ENCODE measurements around the gene PLOD3.
"Not testable (repeated sequence)": the region's sequence is repeated elsewhere in the genome, so short reads cannot be mapped to it uniquely, and the experiment has no call there.

Gene PLOD3

GRCh38 chr7:101210143-101210542 is 7.2 kb downstream of the PLOD3 start:
- no peak for DNase-seq (ENCODE audit: low read depth in 3 of 3)

DNA sequence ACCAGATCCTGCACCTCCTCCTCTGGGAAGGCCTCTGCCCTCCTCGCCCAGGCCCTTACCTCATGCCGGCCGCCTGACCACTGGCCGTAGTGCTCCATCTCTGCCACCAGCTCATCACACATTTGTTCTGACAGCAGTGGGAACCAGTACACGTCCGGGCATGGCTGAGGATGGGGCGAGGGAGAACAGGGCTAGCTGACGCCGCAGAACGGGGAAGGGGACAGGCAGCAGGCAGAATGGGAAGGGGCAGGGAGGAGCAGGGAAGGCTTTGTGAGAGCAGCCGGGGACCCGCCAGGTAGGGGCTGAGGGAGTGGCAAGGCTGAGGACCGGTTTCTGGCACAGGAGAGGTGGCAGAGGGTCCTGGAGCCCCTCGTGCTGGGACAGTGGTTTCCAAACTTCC is 8.6 kb downstream of the PLOD3 start:
- no peak for DNase-seq (ENCODE audit: low read depth in 3 of 3)

DNA sequence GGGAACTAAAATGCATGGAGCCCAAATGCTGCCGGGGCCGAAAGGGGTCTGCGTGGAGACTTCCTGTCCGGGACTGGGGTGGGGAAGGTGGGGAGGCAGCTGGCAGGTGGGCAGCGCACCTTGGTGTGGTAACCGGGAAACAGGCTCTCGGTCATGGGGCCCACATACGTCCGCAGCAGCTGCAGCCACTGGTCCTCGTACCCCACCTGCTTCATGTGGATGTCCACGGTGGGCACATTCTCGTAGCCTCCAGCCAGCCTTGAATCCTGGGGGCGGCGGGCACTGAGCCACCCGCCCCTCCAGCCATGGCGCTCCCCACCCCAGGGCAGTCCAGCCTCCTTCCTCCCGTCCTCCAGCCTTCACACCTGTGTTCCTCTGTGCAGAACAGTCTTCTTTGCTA is 9.9 kb downstream of the PLOD3 start:
- no peak for DNase-seq (ENCODE audit: low read depth in 3 of 3)

- DNase-seq (ENCODE audit: low read depth in 3 of 3): no peak
These were observed 10.7 kb downstream of the PLOD3 start for GRCh38 chr7:101206665-101207042.

DNA sequence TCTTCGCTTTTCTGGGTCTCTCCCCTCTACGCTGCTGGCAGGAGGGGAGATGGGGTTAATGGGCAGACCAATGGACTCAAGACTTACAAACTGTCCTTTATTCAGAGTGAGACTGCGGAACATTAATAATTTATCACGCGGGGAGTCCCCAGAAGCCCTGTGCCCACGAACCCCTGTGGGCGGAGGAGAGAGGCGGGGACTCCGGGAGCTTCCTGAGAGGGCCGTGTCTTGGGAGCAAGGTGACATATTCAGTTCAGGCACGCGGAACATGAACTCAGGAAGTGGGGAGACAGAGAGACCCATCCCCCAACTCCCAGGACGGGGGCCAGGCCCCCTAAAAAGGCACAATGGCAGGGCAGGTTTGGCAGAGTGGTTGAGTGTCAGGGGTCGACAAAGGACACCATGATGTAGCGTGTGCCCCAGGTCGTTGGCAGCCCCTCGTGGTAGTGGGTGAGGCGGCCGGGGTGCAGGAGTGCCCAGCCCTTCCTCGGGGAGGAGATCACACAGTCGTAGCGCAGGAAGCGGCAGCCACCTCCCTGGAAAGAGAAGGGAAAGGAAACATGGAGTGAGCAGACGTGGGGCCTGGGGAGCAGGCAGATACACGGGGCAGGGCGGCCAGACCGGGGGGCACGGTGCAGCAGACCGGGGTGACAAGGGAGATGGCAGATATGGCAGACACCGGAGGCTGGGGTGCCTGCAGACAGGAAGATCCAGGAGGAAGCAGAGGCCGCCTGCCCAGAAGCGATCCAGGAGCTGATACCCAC is 11.3 kb downstream of the PLOD3 start:
- DNase-seq (ENCODE audit: low read depth in 3 of 3): no peak

DNA sequence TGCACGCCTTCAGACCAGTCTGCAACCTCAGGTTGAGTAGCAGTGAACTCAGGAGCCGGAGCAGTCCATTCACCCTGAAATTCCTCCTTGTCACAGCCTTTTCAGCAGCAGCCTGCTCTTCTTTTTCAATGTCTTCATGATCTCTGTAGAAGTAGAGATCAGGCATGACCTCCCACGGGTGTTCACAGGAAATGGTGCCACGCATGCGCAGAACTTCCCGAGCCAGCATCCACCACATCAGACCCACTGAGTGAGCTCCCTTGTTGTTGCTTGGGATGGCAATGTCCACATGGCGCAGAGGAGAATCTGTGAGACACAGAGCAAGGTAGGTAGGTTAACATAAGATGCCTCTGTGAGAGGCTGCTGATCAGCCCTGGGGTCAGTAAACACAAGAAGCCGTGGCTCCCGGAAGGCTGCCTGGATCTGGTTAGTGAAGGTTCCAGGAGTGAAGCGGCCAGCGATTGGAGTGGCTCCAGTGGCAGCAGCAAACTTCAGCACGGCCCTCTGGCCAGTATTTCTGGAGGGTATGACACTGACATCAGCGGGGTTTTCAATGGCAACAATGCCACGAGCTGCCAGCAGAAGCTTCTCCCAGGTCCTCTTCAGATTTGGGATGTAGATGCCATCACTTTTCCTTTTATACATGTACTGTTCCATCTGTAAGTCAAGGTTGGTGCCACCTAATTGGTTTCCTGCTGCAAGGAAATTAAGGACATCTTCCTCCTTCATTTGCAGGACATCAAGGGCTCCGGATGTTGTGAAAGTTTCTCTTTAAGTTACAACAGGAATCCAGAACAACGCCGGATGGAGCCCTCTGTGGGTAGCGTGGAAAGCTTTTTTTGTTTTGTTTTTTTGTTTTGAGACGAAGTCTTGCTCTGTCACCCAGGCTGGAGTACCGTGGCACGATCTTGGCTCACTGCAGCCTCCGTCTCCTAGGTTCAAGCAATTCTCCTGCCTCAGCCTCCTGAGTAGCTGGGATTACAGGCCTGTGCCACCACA is 13.3 kb downstream of the PLOD3 start:
- DNase-seq (ENCODE audit: low read depth in 3 of 3): not testable (repeated sequence)

DNA sequence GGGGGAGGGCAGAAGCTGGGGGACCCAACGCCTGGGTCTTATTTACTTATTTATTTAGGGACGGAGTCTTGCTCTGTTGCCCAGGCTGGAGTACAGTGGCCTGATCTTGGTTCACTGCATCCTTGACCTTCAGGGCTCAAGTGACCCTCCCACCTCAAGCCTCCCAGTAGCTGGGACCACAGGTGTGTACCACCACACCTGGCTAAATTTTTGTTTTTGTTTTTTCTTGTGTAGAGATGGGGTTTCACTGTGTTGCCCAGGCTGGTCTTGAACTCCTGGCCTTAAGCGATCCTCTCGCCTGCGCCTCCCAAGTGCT is 14.8 kb downstream of the PLOD3 start:
- no peak for DNase-seq (ENCODE audit: low read depth in 3 of 3)

GRCh38 chr7:101201695-101202602 is 15.4 kb downstream of the PLOD3 start:
- DNase-seq (ENCODE audit: low read depth in 3 of 3): no peak

DNA sequence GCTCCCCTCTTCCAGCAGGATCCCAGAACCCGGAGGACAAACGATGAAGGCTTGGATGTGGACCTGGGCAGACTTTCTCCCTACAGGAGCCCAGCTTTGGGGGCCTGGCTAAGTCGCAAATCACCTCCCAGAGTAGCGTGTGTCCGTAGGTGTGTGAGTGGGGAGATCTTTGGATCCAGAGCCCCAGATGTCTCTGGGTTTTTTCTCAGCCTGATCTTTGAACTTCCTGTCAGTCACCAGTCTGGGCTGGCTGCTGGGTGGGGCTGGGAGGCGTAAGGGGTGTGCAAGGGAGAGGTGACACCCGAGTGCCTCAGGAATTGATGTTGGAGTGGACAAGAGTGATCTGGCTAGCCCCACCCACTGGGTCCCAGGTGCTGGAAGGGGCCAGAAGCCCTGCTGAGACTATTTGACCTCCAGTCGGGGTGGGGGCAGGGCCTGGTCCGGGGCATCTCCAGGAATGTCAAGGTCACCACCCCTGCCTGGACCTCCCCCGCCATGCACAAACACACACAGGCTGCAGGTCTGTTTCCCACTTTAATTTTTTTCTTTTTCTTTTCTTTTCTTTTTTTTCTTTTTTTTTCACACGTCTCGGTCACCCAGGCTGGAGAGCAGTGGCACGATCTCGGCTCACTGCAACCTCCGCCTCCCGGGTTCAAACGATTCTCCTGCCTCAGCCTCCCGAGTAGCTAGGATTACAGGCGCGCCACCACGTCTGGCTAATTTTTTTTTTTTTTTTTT is 16.4 kb downstream of the PLOD3 start, which contains the start of gene MOGAT3:
Gene MOGAT3, minus strand, starts transcription at position 175 of the 738 bp plus-strand sequence. CDS start 182 bp downstream, outside the sequence.
- no peak for DNase-seq (ENCODE audit: low read depth in 3 of 3)

GRCh38 chr7:101200504-101200861 is 16.9 kb downstream of the PLOD3 start:
- no peak for DNase-seq (ENCODE audit: low read depth in 3 of 3)

DNA sequence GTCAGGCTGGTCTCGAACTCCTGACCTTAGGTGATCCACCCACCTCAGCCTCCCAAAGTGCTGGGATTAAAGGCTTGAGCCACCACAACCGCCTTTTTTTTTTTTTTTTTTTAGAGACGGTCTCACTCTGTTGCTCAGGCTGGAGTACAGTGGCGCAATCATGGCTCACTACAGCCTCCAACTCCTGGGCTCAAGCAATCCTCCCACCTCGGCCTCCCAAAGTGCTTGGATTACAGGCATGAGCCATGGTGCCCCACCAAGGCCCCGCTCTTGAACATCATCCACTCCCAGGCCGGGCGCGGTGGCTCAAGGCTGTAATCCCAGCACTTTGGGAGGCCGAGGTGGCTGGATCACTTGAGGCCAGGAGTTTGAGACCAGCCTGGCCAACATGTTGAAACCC is 17.9 kb downstream of the PLOD3 start:
- not testable (repeated sequence) for DNase-seq (ENCODE audit: low read depth in 3 of 3)

GRCh38 chr7:101198476-101198875 is 18.9 kb downstream of the PLOD3 start:
- no peak for DNase-seq (ENCODE audit: low read depth in 3 of 3)

DNA sequence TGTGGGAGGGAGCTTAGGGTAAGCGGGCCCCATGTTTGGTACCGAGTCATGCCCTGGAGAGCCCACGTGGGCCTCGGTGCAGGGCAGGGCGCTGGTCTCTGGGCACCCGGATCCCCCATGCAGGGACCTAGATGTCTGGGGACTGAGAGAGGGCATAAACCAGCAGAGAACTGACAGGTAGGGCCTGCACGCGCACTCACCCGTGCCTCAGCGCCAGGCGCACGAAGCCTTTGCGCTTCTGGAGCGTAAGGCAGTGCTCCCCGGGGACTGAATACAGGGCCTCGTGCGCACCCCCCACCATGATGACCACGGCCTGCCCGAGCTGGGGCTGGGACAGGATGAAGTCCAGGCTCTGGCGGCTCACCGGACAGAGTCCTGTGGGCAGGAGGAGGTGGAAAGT is 19.4 kb downstream of the PLOD3 start:
- DNase-seq (ENCODE audit: low read depth in 3 of 3): no peak

- no peak for DNase-seq (ENCODE audit: low read depth in 3 of 3)
These were observed 21.5 kb downstream of the PLOD3 start for GRCh38 chr7:101195884-101196283.

DNA sequence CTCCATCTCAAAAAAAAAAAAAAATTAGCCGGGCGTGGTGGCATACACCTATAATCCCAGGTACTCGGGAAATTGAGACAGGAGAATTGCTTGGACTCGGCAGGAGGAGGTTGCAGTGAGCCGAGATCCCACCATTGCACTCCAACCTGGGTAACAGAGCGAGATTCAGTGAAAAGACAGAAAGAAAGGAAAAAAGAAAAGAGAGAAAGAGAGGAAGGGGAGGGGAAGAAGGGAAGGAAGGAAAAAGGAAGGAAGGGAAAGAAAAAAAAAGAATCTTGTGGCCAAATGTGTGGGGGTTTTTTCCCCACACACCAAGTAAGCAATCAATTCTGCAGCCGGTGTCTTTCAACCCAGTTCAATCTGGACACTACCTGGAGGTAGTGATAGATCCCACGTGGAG is 28.3 kb downstream of the PLOD3 start:
- no peak for DNase-seq (ENCODE audit: low read depth in 3 of 3)

DNA sequence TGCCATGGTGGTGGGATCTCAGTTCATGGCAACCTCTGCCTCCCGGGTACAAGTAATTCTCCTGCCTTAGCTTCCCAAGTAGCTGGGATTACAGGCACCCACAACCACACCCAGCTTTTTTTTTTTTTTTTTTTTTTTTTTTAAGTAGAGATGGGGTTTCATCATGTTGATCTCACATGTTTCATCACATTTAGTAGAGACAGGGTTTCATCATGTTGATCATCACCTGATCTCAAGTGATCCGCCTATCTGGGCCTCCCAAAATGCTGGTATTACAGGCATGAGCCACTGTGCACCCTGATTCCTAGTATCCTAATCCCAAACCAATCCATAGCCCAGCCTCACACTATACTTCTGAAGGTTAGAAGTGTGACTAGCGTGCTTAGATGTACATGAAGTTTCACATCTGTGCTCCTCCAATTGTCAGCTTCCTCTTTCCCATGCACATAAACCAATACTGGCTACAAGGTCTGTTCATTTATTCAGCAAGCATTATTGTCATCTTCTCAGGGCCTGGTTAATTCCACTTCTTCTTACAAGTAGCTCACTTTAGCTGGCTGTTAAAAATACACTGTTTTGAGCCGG is 30.4 kb downstream of the PLOD3 start:
- no peak for DNase-seq (ENCODE audit: low read depth in 3 of 3)

DNA sequence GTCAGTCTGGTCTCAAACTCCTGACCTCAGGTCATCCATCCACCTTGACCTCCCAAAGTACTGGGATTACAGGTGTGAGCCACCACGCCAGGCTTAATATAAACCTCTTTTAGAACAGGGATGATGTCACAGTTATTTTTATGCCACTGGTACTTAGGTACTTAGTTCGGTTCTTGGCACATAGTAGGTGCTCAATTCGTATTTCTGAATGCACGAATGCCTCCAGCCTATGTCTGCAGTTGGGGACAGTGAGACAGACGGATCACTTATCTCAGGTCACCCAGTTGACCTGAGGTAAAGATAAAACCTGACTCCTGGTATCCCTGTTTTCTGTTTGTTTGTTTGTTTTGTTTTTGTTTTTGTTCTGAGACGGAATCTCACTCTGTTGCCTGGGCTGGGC is 31.2 kb downstream of the PLOD3 start:
- DNase-seq (ENCODE audit: low read depth in 3 of 3): no peak

- DNase-seq (ENCODE audit: low read depth in 3 of 3): no peak
These were observed 32.0 kb downstream of the PLOD3 start for GRCh38 chr7:101185258-101185839.

GRCh38 chr7:101180130-101180755 is 37.1 kb downstream of the PLOD3 start, which contains the start of gene NAT16:
Gene NAT16 (minus strand): TSS chr7:101180293. CDS start chr7:101174807, 5,486 bp downstream.
- no peak for DNase-seq (ENCODE audit: low read depth in 3 of 3)

GRCh38 chr7:101179713-101180112 is 37.7 kb downstream of the PLOD3 start:
- no peak for DNase-seq (ENCODE audit: low read depth in 3 of 3)
